Panc1 (cell line): Measurements from ENCODE around the gene RASD2. TPM values are rescaled to one million over a fixed set of nuclear protein-coding genes. Genes with fewer than 3 reads are reported as not detected.

Experiments
- ATAC-seq: fragments of 200-7000 bp; cut with Tn5 transposase; 2 replicates; pipeline ENCODE4 v1.9.1; 2020; ENCODE audit warnings: mild to moderate bottlenecking, moderate library complexity
- BruUV-seq: library from RNA; stranded (reverse); fragments of 400-500 nt; replicated peaks from 2 replicates; lab custom pipeline; 2021; lab: Mats Ljungman, UMichigan
- CTCF ChIA-PET: fragments of 300-600 bp; sonication (Branson Sonifier 250); formaldehyde crosslinking; loops from one replicate; lab custom pipeline; 2022; ENCODE audit warnings: antibody characterized with exemption; lab: Charles Lee
- POLR2A ChIA-PET: fragments of 300-600 bp; sonication (Branson Sonifier 250); formaldehyde crosslinking; loops from one replicate; lab custom pipeline; 2022; ENCODE audit warnings: antibody characterized with exemption; lab: Charles Lee
- DNase-seq: peaks from one replicate; pipeline ENCODE4 v3.0.0-alpha.2; 2010; ENCODE audit warnings: low read depth, low spot score
- H3K27ac ChIP-seq: 2 replicates; pipeline ENCODE4 v1.5.1; 2011; ENCODE audit warnings: mild to moderate bottlenecking, low read length, inconsistent platforms
- H3K27me3 ChIP-seq: fragments of 200-500 bp; sonication (Bioruptor generic); 2 replicates; pipeline ENCODE4 v1.6.0; 2014; ENCODE audit warnings: low read length, inconsistent platforms; ENCODE audit not compliant: control insufficient read depth, insufficient read depth
- H3K36me3 ChIP-seq: fragments of 200-500 bp; sonication (Bioruptor generic); 2 replicates; pipeline ENCODE4 v1.5.1; 2014; ENCODE audit warnings: inconsistent platforms, mild to moderate bottlenecking, low read length, moderate library complexity; ENCODE audit not compliant: control insufficient read depth, insufficient read depth
- H3K4me1 ChIP-seq: 2 replicates; pipeline ENCODE4 v1.5.1; 2011; ENCODE audit warnings: inconsistent platforms, mild to moderate bottlenecking, low read length, moderate library complexity; ENCODE audit not compliant: control insufficient read depth, insufficient read depth
- H3K4me3 ChIP-seq, 2 experiments: 2 replicates each; pipeline ENCODE4 v1.5.1; 2011 to 2012; ENCODE audit warnings: low read depth in 2 of 2, low read length in 2 of 2, mild to moderate bottlenecking in 2 of 2, inconsistent platforms in 1 of 2, moderate library complexity in 1 of 2
- H3K9me3 ChIP-seq: fragments of 200-500 bp; sonication (Bioruptor generic); 2 replicates; pipeline ENCODE4 v1.5.1; 2014; ENCODE audit warnings: low read depth, mild to moderate bottlenecking, inconsistent platforms, low read length, moderate library complexity; ENCODE audit not compliant: control insufficient read depth, insufficient read depth
- POLR2AphosphoS5 ChIP-seq: IDR thresholded peaks from 2 replicates; pipeline ENCODE4 v1.6.1; 2012; ENCODE audit warnings: mild to moderate bottlenecking, low read depth, low read length, moderate library complexity
- SIN3A ChIP-seq: IDR thresholded peaks from 2 replicates; pipeline ENCODE4 v1.6.1; 2012; ENCODE audit warnings: low read depth, mild to moderate bottlenecking, low read length, moderate library complexity, borderline replicate concordance; ENCODE audit not compliant: insufficient read depth
- TCF7L2 ChIP-seq: IDR thresholded peaks from 2 replicates; pipeline ENCODE4 v1.6.1; 2011; ENCODE audit warnings: mild to moderate bottlenecking, low read depth, low read length, inconsistent platforms
- in situ Hi-C: cut with HindIII; loops from 2 replicates; pipeline ENCODE4 v1.10.0; 2016; ENCODE audit warnings: low sequenced_read_pairs, low pct_unique_long_range_greater_than_20kb
- intact Hi-C: fragments of 100-400 bp; cut with micrococcal nuclease; formaldehyde crosslinking; loops from one replicate; pipeline ENCODE4 v1.10.0; 2022; ENCODE audit not compliant: unreplicated experiment
- total RNA-seq: library from RNA; stranded (reverse); gene quantifications from one replicate; pipeline ENCODE4 v1.2.1, GENCODE V29; 2021; ENCODE audit not compliant: unreplicated experiment
- TF ChIP-seq, protein P1 (sequence below), 2 experiments: IDR thresholded peaks; 2 replicates each; pipeline ENCODE4 v1.6.1; 2011 to 2012; ENCODE audit warnings: low read depth in 2 of 2, control low read depth in 1 of 2, low read length in 1 of 2, mild to moderate bottlenecking in 1 of 2, moderate library complexity in 1 of 2; ENCODE audit not compliant: insufficient read depth in 1 of 2
- TF ChIP-seq, protein P2 (sequence below): fragments of 450-650 bp; IDR thresholded peaks from 2 replicates; pipeline ENCODE4 v1.5.1; 2017; ENCODE audit warnings: mild to moderate bottlenecking

The RASD2 gene
- total RNA-seq, 1 experiment from 2014 or later: 26.7 TPM

DNA sequence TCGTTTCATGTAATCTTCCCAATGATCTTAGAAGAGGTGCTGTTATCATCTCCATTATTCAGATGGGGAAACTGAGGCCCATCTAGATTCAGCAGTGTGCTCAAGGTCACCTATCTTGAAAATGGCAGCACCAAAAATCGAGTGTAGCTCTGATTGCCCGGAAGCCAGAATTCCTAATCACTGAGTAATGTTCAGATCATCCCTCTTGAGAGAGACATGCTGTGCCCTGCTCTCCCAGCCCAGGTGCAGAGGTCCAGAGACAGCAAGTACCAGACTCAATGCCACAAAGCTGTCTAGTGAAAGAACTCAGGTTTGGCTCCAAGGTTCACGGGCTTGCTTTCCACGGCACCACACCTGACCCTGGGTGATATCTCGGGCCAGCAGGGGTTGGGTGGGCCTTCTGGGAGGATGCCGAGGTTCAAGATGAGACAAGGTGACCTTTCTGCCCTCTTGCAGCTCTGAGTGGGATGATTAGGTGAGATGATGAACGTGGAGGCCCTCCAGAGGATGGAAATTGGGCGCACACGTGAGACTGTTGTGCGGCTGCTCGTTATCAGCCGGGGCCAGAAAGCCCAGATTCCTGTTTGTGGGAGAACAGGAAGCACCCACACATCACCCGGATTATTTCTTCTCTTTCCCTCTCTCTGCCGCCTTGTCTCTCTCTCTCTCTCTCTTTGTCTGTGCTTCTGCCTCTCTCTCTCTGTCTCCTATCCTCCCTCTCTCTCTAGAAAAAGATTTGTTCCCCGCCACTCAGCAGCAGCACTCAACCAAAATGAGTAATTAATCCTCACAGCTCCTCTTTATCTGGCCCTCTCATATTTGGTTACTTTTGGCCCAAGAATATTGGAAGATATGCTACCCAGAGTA lies 19.0 kb upstream of the RASD2 start:
- TF ChIP-seq, protein P1, sequence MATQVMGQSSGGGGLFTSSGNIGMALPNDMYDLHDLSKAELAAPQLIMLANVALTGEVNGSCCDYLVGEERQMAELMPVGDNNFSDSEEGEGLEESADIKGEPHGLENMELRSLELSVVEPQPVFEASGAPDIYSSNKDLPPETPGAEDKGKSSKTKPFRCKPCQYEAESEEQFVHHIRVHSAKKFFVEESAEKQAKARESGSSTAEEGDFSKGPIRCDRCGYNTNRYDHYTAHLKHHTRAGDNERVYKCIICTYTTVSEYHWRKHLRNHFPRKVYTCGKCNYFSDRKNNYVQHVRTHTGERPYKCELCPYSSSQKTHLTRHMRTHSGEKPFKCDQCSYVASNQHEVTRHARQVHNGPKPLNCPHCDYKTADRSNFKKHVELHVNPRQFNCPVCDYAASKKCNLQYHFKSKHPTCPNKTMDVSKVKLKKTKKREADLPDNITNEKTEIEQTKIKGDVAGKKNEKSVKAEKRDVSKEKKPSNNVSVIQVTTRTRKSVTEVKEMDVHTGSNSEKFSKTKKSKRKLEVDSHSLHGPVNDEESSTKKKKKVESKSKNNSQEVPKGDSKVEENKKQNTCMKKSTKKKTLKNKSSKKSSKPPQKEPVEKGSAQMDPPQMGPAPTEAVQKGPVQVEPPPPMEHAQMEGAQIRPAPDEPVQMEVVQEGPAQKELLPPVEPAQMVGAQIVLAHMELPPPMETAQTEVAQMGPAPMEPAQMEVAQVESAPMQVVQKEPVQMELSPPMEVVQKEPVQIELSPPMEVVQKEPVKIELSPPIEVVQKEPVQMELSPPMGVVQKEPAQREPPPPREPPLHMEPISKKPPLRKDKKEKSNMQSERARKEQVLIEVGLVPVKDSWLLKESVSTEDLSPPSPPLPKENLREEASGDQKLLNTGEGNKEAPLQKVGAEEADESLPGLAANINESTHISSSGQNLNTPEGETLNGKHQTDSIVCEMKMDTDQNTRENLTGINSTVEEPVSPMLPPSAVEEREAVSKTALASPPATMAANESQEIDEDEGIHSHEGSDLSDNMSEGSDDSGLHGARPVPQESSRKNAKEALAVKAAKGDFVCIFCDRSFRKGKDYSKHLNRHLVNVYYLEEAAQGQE (IDR thresholded peaks at IDR 0.05; ENCODE audit: insufficient read depth in 1 of 2, low read depth in 2 of 2, low read length in 1 of 2): no peak
- TF ChIP-seq, protein P2, sequence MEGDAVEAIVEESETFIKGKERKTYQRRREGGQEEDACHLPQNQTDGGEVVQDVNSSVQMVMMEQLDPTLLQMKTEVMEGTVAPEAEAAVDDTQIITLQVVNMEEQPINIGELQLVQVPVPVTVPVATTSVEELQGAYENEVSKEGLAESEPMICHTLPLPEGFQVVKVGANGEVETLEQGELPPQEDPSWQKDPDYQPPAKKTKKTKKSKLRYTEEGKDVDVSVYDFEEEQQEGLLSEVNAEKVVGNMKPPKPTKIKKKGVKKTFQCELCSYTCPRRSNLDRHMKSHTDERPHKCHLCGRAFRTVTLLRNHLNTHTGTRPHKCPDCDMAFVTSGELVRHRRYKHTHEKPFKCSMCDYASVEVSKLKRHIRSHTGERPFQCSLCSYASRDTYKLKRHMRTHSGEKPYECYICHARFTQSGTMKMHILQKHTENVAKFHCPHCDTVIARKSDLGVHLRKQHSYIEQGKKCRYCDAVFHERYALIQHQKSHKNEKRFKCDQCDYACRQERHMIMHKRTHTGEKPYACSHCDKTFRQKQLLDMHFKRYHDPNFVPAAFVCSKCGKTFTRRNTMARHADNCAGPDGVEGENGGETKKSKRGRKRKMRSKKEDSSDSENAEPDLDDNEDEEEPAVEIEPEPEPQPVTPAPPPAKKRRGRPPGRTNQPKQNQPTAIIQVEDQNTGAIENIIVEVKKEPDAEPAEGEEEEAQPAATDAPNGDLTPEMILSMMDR: no peak
- TF ChIP-seq POLR2AphosphoS5: no peak
- no peak for TF ChIP-seq SIN3A
- no peak for TF ChIP-seq TCF7L2
- ChIA-PET POLR2A (no interaction called here), CTCF (no interaction called here)
- H3K36me3 ChIP-seq: no peaks in the 10 kb centered on the region
- no peak overlapping the region for H3K27ac ChIP-seq
- H3K27me3 ChIP-seq: no peaks in the 10 kb centered on the region
- intact Hi-C loops (no loop called here), in situ Hi-C loops (no loop called here)
- ATAC-seq: no peak
- H3K4me3 ChIP-seq: no peak overlapping the region
- DNase-seq: no peak
- no peaks in the 10 kb centered on the region; the same call in 1 of the 2 replicates for H3K4me1 ChIP-seq
- H3K9me3 ChIP-seq: no peaks in the 10 kb centered on the region
- BruUV-seq: no TSS peak

DNA sequence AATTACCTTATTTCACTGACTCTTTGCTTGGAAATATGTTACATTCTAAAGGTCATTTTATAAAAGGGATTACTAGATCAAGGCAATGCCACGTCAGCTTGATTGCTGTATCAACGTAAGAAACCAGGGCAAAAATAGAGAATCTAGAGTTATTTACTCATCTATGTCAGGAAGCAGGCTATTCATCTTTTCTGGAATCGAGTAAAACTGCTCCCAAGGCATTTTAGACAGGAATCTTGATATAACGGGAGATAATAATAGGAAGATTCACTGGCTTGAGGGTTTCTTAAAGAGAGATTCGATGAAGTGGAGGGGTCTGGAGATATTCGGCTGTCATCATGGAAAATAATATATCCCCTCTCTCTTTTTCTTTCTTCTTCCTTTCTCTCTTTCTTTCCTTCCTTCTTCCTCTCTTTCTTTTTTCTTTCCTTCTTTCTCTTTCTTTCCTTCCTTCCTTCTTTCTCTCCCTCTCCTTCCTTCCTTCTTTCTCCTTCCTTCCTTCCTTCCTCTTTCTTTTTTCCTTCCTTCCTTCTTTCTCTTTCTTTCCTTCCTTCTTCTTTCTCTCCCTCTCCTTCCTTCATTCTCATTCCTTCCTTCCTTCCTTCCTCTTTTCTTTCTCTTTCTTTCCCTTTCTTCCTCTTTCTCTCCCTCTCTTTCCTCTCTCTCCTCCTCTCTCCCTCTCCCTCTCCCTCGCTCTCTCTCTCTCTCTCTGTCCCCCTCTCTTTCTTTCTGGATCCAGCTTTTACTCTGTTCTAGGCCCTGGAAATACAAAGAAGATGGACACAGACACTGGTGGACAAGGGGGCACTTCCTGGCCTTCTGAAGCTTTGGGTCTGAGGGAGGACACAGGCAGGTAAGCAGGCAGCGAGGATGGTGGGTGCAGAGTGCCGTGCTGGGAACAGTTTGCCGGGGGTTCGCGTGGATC lies 18.1 kb upstream of the RASD2 start:
- Histone ChIP-seq H3K27me3 (no peaks in the 10 kb centered on the region), H3K4me3 (no peak overlapping the region), H3K4me1 (no peaks in the 10 kb centered on the region; the same call in 1 of the 2 replicates), H3K9me3 (no peaks in the 10 kb centered on the region), H3K27ac (no peak overlapping the region), H3K36me3 (no peaks in the 10 kb centered on the region)
- in situ Hi-C loops: no loop called here
- DNase-seq (no peak), ATAC-seq (no peak)
- CTCF ChIA-PET: no interaction called here
- intact Hi-C loops: no loop called here
- no TSS peak for BruUV-seq
- POLR2A ChIA-PET: interaction anchor here (0.7 kb wide), 1 partner anchor 8 kb away, joined by 3 read pairs; no protein-coding TSS in a partner anchor
- TF ChIP-seq, protein P1 (IDR thresholded peaks at IDR 0.05; ENCODE audit: insufficient read depth in 1 of 2, low read depth in 2 of 2, low read length in 1 of 2): no peak
- TF ChIP-seq POLR2AphosphoS5 (no peak), TCF7L2 (no peak), SIN3A (no peak)
- TF ChIP-seq, protein P2: no peak
